GM13977 (cell line): Measurements from ENCODE around the gene PSME4.
"Not testable (repeated sequence)": the region's sequence is repeated elsewhere in the genome, so short reads cannot be mapped to it uniquely, and the experiment has no call there.

Experiments
- DNase-seq: peaks from one replicate; pipeline ENCODE4 v3.0.0; 2012; ENCODE audit warnings: low spot score
- CTCF ChIP-seq: IDR thresholded peaks from 2 replicates; pipeline ENCODE4 v1.5.1; 2012; ENCODE audit warnings: mild to moderate bottlenecking, control low read depth; ENCODE audit not compliant: insufficient read depth; ENCODE audit errors: extremely low read depth, missing control alignments
- in situ Hi-C: fragments of 300-500 bp; cut with MboI; formaldehyde crosslinking; loops from one replicate; pipeline ENCODE4 v1.12.0; 2022; ENCODE audit warnings: low sequenced_read_pairs, low pct_unique_long_range_greater_than_20kb, mixed read lengths, inconsistent platforms; ENCODE audit not compliant: unreplicated experiment

PSME4 gene

GRCh38 chr2:53964257-53964952, 6.4 kb downstream of the PSME4 start:
- DNase-seq: no peak

GRCh38 chr2:53961478-53962216, 9.1 kb downstream of the PSME4 start:
- DNase-seq, in situ Hi-C loops: not testable (repeated sequence)

More at GRCh38 chr2:53964257-53964952, 6.4 kb downstream of the PSME4 start:
- no peak for TF ChIP-seq CTCF
- in situ Hi-C loops: no loop called here

GRCh38 chr2:53960476-53960875, 10.3 kb downstream of the PSME4 start:
- no peak for TF ChIP-seq CTCF
- no peak for DNase-seq
- in situ Hi-C loops: no loop called here

- no peak for DNase-seq
- TF ChIP-seq CTCF: no peak
- in situ Hi-C loops: no loop called here
Observed at GRCh38 chr2:53958443-53958842, 12.3 kb downstream of the PSME4 start.

GRCh38 chr2:53952519-53952918, 18.3 kb downstream of the PSME4 start:
- no peak for DNase-seq
- in situ Hi-C loops: no loop called here
- TF ChIP-seq CTCF: no peak

GRCh38 chr2:53949457-53949856, 21.3 kb downstream of the PSME4 start:
- in situ Hi-C loops: no loop called here
- TF ChIP-seq CTCF: no peak
- no peak for DNase-seq

GRCh38 chr2:53945538-53945937, 25.3 kb downstream of the PSME4 start:
- in situ Hi-C loops: no loop called here
- no peak for TF ChIP-seq CTCF
- no peak for DNase-seq
